HCT116 (cell line): ENCODE data around the gene ZFP1. TPM values are rescaled to one million over a fixed set of nuclear protein-coding genes. Genes with fewer than 3 reads are reported as not detected.

Experiments
- ATAC-seq: fragments of 200-7000 bp; cut with Tn5 transposase; 2 replicates; pipeline ENCODE4 v1.9.1; 2020; ENCODE audit warnings: mild to moderate bottlenecking, moderate library complexity
- BruUV-seq: library from RNA; stranded (reverse); fragments of 400-500 nt; replicated peaks from 2 replicates; lab custom pipeline; 2021; lab: Mats Ljungman, UMichigan
- CTCF ChIA-PET: fragments of 300-600 bp; sonication (Branson Sonifier 250); formaldehyde crosslinking; loops from one replicate; lab custom pipeline; 2021; ENCODE audit warnings: antibody characterized with exemption; lab: Charles Lee
- POLR2A ChIA-PET: fragments of 300-600, 350-600 bp; sonication (Branson Sonifier 250); formaldehyde crosslinking; loops from one replicate; lab custom pipeline; 2021; ENCODE audit warnings: antibody characterized with exemption; lab: Charles Lee
- RAD21 ChIA-PET, 2 experiments: fragments of 300-600 bp; sonication (Branson Sonifier 250); formaldehyde crosslinking; loops; one replicate each; lab custom pipeline; 2023; ENCODE audit warnings: low total read pairs in 2 of 2; ENCODE audit not compliant: uncharacterized antibody in 2 of 2, unreplicated experiment in 2 of 2, low non-redundant PET in 1 of 2; lab: Charles Lee
- DNase-seq: peaks from one replicate; pipeline ENCODE4 v3.0.0-alpha.2; 2010; ENCODE audit warnings: low read depth, low spot score
- H2AFZ ChIP-seq: fragments of 200-600 bp; shearing (Covaris generic), sonication (generic); 2 replicates; pipeline ENCODE4 v1.6.1; 2017; ENCODE audit warnings: low read depth, mixed run types, mixed read lengths, antibody characterized with exemption, low read length; ENCODE audit not compliant: poor library complexity, severe bottlenecking
- H3K27ac ChIP-seq: 2 replicates; pipeline ENCODE4 v1.5.1; 2012; ENCODE audit warnings: low read depth, low read length
- H3K27me3 ChIP-seq: fragments of 200-600 bp; sonication (generic); 2 replicates; pipeline ENCODE4 v1.6.1; 2016; ENCODE audit warnings: mixed run types, low read length, mixed read lengths; ENCODE audit not compliant: insufficient read depth
- H3K36me3 ChIP-seq, 2 experiments: fragments of 200-500 bp in 1 of 2; fragments of 200-600 bp in 1 of 2; sonication (Bioruptor generic) in 1 of 2; sonication (generic) in 1 of 2; 2 replicates each; pipeline versions ENCODE4 v1.5.1 to v1.6.1; 2014 to 2016; ENCODE audit warnings: low read length in 2 of 2, inconsistent platforms in 1 of 2, mixed read lengths in 1 of 2, mixed run types in 1 of 2; ENCODE audit not compliant: insufficient read depth in 2 of 2, control insufficient read depth in 1 of 2
- H3K4me1 ChIP-seq, 2 experiments: fragments of 200-600 bp in 1 of 2; sonication (generic) in 1 of 2; 2 replicates each; pipeline versions ENCODE4 v1.5.1 to v1.6.1; 2012 to 2017; ENCODE audit warnings: low read length in 2 of 2, inconsistent platforms in 1 of 2, mild to moderate bottlenecking in 1 of 2, mixed read lengths in 1 of 2, mixed run types in 1 of 2, moderate library complexity in 1 of 2; ENCODE audit not compliant: insufficient read depth in 2 of 2, control insufficient read depth in 1 of 2
- H3K4me2 ChIP-seq: fragments of 200-600 bp; sonication (generic); 2 replicates; pipeline ENCODE4 v1.6.1; 2017; ENCODE audit warnings: mixed run types, low read length, mixed read lengths
- H3K4me3 ChIP-seq, 2 experiments: fragments of 200-600 bp in 1 of 2; sonication (generic) in 1 of 2; replicated peaks in 1 of 2; 2 replicates each; pipeline ENCODE4 v1.5.1; 2011 to 2016; ENCODE audit warnings: low read length in 2 of 2, control low read depth in 1 of 2, low read depth in 1 of 2, mild to moderate bottlenecking in 1 of 2, mixed read lengths in 1 of 2, mixed run types in 1 of 2
- H3K79me2 ChIP-seq: fragments of 200-600 bp; sonication (generic); 2 replicates; pipeline ENCODE4 v1.6.1; 2017; ENCODE audit warnings: mild to moderate bottlenecking, mixed run types, low read length, moderate library complexity, mixed read lengths; ENCODE audit not compliant: insufficient read depth
- H3K9ac ChIP-seq: fragments of 200-600 bp; sonication (generic); 2 replicates; pipeline ENCODE4 v1.6.1; 2016; ENCODE audit warnings: low read length, mixed read lengths
- H3K9me2 ChIP-seq: fragments of 200-600 bp; sonication (generic), shearing (Covaris generic); 2 replicates; pipeline ENCODE4 v1.6.1; 2017; ENCODE audit warnings: mixed run types, mild to moderate bottlenecking, moderate library complexity; ENCODE audit not compliant: insufficient read depth
- H3K9me3 ChIP-seq, 2 experiments: fragments of 200-500 bp in 1 of 2; fragments of 200-600 bp in 1 of 2; sonication (Bioruptor generic) in 1 of 2; sonication (generic) in 1 of 2; 2 replicates each; pipeline ENCODE4 v1.6.1; 2014 to 2017; ENCODE audit warnings: low read length in 2 of 2, mixed read lengths in 2 of 2, inconsistent platforms in 1 of 2, low read depth in 1 of 2, mild to moderate bottlenecking in 1 of 2, mixed run types in 1 of 2, moderate library complexity in 1 of 2; ENCODE audit not compliant: control insufficient read depth in 1 of 2, insufficient read depth in 1 of 2
- H4K20me1 ChIP-seq: fragments of 200-600 bp; sonication (generic), shearing (Covaris generic); 2 replicates; pipeline ENCODE4 v1.6.1; 2017; ENCODE audit warnings: mixed run types, mild to moderate bottlenecking, moderate library complexity; ENCODE audit not compliant: insufficient read depth
- ATF3 ChIP-seq: IDR thresholded peaks from 2 replicates; pipeline ENCODE4 v1.6.1; 2012
- CBX3 ChIP-seq: IDR thresholded peaks from 2 replicates; pipeline ENCODE4 v1.6.1; 2012; ENCODE audit warnings: low read depth
- EZH2phosphoT487 ChIP-seq: fragments of 200-600 bp; IDR thresholded peaks from 2 replicates; pipeline ENCODE4 v1.6.1; 2018; ENCODE audit warnings: antibody characterized with exemption, borderline replicate concordance
- JUND ChIP-seq: IDR thresholded peaks from 2 replicates; pipeline ENCODE4 v1.6.1; 2012
- TCF7L2 ChIP-seq: IDR thresholded peaks from 2 replicates; pipeline ENCODE4 v1.7.0; 2011; ENCODE audit warnings: borderline replicate concordance, inconsistent platforms; ENCODE audit not compliant: insufficient read depth, insufficient read length; ENCODE audit errors: extremely low read depth
- YY1 ChIP-seq: IDR thresholded peaks from 2 replicates; pipeline ENCODE4 v1.6.1; 2011; ENCODE audit warnings: low read length, low read depth, moderate library complexity, mild to moderate bottlenecking; ENCODE audit not compliant: insufficient replicate concordance; ENCODE audit errors: extremely low read depth
- intact Hi-C: fragments of 100-400 bp; cut with micrococcal nuclease; formaldehyde crosslinking; loops from 2 replicates; pipeline ENCODE4 v1.10.0; 2022
- total RNA-seq: library from RNA; stranded (reverse); gene quantifications from one replicate; pipeline ENCODE4 v1.2.1, GENCODE V29; 2021; ENCODE audit not compliant: unreplicated experiment

Gene ZFP1
- total RNA-seq, 1 experiment from 2014 or later = 12.8 TPM

GRCh38 chr16:75100603-75100990, 47.7 kb upstream of the ZFP1 start:
- DNase-seq = no peak

GRCh38 chr16:75101635-75102034, 46.7 kb upstream of the ZFP1 start:
- peaks cover 0 to 5% of the 10 kb centered on the region in 2 experiments; a peak in 1 of 4 replicates for H3K36me3 ChIP-seq
- DNase-seq (no peak), ATAC-seq (no peak)
- ChIA-PET CTCF (no interaction called here), RAD21 (no interaction called here), POLR2A (no interaction called here)
- TF ChIP-seq YY1 = no peak
- TF ChIP-seq EZH2phosphoT487 = no peak
- no peak for TF ChIP-seq CBX3
- no peak for TF ChIP-seq JUND
- H3K27me3 ChIP-seq = no peaks in the 10 kb centered on the region
- H4K20me1 ChIP-seq = no peaks in the 10 kb centered on the region
- no peaks in the 10 kb centered on the region for H3K9me2 ChIP-seq
- H2AFZ ChIP-seq = no peak overlapping the region
- no peak overlapping the region for H3K27ac ChIP-seq
- no peak overlapping the region for H3K4me3 ChIP-seq
- H3K79me2 ChIP-seq = peaks cover 3% of the 10 kb centered on the region; the same call in 1 of the 2 replicates
- intact Hi-C loops = no loop called here
- H3K4me1 ChIP-seq = peaks cover 25 to 31% of the 10 kb centered on the region in 2 experiments
- no peak overlapping the region for H3K9ac ChIP-seq
- H3K4me2 ChIP-seq = no peak overlapping the region
- no TSS peak for BruUV-seq
- no peaks in the 10 kb centered on the region for H3K9me3 ChIP-seq

More at GRCh38 chr16:75100603-75100990, 47.7 kb upstream of the ZFP1 start:
- intact Hi-C loops = no loop called here
- no peak overlapping the region for H2AFZ ChIP-seq
- ChIA-PET POLR2A (no interaction called here), RAD21 (no interaction called here), CTCF (no interaction called here)
- no peak overlapping the region for H3K27ac ChIP-seq
- H3K4me2 ChIP-seq = no peak overlapping the region
- H3K79me2 ChIP-seq = peaks cover 3% of the 10 kb centered on the region; the same call in 1 of the 2 replicates
- H3K9me3 ChIP-seq = no peaks in the 10 kb centered on the region
- ATAC-seq = no peak
- H4K20me1 ChIP-seq = no peaks in the 10 kb centered on the region
- peaks cover 35 to 41% of the 10 kb centered on the region in 2 experiments for H3K4me1 ChIP-seq
- H3K36me3 ChIP-seq = no peaks in the 10 kb centered on the region
- TF ChIP-seq JUND (no peak), ATF3 (no peak), YY1 (no peak), TCF7L2 (no peak)
- no peak overlapping the region for H3K9ac ChIP-seq
- BruUV-seq = no TSS peak
- no peak overlapping the region for H3K4me3 ChIP-seq
- H3K27me3 ChIP-seq = no peaks in the 10 kb centered on the region
- H3K9me2 ChIP-seq = no peaks in the 10 kb centered on the region
